PFSK-1 (cell line): ENCODE data around the gene MAP2K5.

ENCODE experiments used
- SIN3A ChIP-seq: IDR thresholded peaks from 2 replicates; pipeline ENCODE4 v1.6.1; 2012; ENCODE audit warnings: mild to moderate bottlenecking, low read length, moderate library complexity, borderline replicate concordance; ENCODE audit not compliant: insufficient read depth
- TAF1 ChIP-seq: IDR thresholded peaks from 2 replicates; pipeline ENCODE4 v1.6.1; 2012; ENCODE audit warnings: low read length, control low read depth, borderline replicate concordance; ENCODE audit not compliant: insufficient read depth

DNA sequence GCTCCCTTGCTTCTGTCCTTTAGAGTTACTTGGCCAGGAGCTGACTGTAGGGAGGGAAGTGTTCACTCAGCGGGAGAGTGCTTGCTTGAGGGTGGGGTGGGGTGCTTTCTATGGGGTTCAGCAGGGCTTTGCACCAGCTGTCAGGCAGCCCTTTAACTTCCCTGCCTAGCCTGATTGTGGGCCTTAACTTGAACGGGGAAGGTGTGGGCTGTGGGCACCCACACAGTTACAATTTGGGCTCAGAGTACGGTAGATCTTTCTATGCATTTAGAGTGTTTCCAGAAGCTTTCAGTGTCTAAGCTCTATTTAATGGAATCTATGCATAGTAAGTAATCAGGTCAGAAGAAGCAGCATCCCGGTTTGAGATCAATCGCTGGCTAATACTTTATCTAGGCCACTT lies 234.6 kb downstream of the MAP2K5 start:
- no peak for TF ChIP-seq SIN3A
- no peak for TF ChIP-seq TAF1
